Measurements from ENCODE around the gene KL.

The KL gene

DNA sequence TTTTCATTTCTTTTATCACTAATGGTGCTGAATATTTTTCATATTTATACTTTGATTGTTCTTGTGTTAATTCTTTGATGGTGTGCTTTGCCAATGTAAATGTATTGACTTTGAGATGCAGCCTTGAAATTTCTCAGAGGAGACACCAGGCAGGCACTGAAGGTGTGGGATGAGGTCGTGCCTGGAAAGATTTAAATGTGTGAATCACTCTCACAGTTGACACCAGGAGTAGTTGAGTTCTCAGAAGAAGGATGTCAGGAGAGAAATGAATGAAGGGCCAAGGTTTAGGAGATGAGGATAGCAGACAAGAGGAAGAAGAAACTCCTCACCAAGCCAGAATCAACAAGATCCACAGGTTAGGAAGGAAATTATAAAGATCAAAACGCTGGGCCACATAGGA lies 10.1 kb upstream of the KL start:
- no peak for DNase-seq

DNA sequence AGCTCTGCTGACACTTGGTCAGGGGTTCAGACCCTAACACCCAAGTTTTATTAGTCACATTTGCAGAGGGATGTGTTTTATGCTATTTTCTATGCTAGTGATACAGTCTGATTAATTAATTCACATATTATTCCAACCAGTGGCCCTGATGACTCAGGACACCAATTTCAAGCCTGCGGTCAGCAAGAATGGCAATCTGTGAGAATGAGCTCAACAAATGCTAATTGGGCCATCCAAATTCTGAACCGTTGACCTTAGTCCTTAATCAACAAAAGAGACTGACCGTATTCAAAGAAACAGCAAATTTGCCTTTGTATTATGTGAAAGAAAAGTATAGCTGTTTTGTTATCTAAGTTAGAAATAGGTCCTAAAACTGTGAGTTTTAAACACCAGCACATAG lies 9.6 kb upstream of the KL start:
- no peak for DNase-seq

DNA sequence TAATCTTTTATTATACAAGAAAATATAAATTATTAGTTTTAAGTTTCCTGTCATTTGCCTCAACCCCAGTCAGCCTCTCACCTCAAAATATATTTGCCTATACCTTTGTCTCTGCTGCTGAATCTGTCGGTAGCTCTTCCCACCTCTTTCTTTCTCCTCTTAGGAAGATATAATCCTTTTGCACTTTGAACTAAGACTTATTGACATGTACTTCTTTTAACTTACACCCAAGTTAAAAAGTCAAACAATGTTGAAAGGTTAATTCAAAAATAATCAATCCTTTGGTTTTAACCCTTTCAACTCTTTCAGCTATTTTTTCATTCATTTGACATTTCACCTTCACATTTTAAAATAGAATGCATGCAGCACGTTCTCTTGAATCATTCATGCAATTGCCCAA lies 9.0 kb upstream of the KL start:
- no peak for DNase-seq

DNA sequence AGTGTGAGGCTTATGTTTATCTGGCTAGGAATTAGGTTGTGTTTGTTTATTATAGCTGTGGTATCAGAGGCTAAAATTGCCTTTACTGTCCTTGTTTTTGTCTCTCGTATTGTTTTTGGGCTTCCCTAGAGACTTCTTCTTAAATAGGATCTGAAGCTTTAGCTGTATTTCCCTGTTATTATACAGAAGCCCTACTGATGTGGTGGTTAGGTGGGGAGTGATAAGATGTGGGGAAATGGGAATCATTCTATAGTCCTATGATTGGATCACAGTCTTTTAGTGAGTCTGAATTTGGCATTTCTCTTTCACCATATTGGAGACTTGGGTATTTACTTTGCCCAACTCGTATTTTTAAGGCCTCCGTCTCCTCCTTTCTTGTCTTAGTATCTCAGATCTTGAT lies 8.3 kb upstream of the KL start:
- DNase-seq = no peak

DNA sequence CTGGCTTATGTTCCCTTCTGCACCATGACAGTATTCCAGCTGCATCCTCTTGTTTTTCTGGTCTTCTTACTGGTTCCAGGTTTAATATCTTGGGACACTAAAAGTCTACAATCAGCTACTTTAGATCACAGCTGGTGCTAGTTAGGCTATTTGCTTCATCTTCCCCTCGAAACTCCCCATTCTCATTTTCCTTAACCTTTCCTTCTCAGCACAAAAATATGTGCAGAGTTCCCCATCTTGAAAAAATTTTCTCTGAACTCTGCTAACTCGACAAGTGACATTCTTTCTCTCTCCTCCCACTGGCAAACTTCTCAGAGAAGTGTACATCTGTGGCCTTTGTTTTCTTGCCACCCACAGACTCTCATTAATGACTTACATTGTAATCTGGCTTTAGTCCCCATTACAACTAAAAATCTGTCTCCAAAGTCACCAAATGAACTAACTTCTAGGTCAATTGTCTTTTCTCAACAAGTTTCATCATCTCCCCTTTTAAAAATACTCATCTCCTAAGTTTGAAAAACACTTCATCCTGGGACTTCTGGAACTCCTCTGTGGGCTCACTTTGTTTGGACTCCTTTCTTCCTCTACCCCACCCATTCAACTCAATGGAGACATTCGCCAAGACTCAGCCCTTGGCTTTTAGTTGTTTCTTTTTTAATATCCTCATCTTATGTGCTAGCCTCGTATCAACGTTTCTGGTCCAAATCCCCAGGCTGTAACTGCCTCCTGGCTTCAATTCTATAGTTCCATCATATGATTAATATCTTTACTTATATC lies 7.1 kb upstream of the KL start:
- no peak for DNase-seq

DNA sequence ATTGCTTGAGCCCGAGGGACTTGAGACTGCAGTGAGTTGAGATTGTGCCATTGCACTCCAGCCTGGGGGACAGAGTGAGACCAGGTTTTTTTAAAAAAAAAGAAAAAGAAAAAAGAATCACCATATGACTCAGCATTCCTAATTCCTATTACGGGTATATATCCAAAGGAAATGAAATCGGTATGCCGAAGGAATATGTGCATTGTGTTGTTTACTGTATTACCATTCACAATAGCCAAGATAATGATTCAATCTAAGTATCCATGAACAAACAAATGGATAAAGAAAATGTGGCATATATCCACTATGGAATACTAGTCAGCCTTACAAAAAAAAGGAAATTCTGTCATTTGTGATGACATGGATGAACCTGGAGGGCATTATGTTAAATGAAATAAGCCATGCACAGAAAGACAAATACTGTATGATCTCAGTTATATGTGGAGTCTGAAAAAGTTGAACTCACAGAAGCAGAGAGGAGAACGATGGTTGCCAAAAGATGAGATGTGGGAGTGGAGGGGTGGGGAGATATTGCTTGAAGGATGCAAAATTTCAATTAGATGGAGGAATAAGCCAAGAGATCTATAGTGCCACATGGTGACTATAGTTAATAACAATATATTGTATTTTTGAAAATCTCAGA lies 4.3 kb upstream of the KL start:
- DNase-seq = no peak

DNA sequence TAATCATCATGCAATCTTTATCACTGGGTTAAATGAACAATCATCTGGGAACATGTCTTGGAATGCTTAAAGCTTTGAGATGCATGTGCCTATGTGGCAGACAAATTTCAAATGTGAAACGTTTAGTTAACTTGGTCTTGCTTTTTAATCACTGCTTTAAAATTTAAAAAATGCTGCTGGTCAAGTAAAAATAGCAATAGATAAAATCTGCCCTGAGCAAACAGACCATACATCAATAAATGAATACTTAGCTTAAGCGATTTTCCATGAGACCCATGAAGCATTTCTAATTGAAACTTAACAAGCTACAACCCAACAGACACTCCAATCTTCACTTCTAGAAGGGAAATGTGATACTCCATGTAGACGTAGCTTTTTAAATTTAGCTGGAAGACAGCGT lies 1.9 kb upstream of the KL start:
- DNase-seq = no peak

DNA sequence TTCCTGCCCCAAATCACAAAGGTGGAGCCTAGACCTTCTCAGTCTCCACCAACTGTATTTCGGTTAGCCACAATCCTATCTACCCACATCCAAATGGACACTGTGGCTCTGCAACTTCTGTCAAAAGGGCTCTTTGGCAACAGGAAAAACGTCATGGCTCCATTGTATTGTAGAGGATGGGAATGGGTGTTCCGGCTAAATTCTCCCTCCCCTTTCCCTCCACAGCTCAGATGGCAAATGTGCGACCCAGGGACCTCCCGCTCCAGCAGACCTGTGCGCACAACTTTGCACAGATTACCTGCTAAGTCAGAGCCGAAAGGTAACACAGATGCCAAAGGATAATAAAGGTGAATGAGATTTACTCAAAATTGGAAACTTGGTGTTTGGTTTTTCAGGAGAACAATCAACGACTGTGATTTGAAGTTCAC lies 968 bp upstream of the KL start:
- DNase-seq = no peak

DNA sequence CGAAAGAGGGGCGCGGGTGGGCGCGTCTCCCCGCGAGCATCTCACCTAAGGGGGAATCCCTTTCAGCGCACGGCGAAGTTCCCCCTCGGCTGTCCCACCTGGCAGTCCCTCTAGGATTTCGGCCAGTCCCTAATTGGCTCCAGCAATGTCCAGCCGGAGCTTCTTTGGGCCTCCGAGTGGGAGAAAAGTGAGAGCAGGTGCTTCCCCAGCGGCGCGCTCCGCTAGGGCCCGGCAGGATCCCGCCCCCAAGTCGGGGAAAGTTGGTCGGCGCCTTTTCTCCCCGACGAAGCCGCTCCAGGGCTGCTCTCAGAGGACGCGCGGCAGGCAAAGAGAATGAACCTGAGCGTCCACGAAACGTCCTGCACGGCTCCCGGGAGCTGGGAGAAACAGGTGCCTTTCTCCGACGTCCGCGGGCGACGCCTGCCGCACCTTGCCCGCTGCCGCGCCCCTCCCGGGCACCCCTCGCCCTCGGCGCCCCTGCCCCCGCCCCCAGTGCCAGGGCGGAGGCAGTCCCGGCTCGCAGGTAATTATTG lies 366 bp upstream of the KL start:
- peak; percentile 34 for DNase-seq

DNA sequence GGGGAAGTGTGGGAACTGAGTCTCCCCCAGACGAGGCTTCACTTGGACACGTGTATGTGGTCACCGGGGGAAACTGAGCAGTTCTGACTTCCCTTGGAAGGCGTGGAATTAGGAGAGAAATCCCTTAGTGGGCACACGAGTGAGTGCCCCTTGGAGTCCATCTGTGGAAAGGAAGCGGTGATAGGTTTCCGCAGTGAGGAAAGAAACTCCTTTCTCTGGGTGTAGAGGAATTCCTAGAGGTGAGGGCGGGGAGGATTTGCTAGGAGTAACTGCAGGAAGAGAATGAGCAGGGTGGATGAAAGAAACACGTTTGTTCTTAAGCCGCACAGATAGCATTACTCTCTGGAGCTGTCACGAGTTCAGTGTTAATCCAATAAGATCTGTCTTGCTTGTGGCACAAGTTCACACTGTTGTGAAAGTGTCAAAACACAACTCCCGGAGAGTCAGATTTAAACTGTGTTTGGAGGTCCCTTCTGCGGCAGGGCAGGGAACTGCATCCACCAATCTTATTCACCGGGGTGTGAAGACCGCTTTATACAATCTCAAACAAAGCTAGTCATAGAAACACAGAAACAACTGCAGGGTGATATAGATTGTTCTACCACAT lies 1.2 kb downstream of the KL start:
- DNase-seq = peak; percentile 62

DNA sequence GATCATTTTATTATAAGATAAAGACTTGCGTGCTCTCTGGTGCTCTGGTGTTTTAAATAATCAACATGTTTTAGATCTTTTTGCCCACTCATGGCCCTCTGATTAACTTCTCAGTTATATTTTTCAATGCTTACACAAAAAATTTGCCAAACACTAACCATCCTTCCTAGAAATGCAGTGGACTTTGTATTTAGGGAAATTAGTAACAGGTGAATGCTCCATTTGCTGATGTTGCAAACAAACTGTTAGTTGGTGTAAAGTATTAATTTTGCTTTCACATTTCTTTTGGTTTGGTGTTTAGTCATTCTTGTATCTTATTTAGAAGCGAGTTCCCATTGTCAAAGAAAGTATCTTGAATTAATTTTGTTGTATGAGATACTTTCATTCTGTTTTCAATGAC lies 2.7 kb downstream of the KL start:
- DNase-seq = no peak

DNA sequence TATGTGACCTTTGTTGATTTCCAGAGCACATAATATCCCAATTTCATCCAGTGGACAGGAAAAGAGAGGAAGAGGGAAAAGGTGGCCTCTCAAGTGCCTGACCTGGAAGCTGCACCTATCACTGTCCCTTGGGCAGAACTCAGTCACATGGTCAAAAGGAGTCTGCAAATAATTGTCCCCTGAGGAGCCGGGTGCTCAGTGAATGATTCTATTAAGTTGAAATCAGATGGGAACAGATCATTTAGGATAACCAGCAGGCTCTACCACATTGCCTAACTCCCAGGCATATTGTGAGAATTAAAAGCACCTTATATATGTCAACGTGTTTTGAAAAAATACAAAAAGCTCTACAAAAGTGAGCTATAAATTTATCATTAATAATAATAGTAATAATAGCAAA lies 6.8 kb downstream of the KL start:
- DNase-seq = no peak

DNA sequence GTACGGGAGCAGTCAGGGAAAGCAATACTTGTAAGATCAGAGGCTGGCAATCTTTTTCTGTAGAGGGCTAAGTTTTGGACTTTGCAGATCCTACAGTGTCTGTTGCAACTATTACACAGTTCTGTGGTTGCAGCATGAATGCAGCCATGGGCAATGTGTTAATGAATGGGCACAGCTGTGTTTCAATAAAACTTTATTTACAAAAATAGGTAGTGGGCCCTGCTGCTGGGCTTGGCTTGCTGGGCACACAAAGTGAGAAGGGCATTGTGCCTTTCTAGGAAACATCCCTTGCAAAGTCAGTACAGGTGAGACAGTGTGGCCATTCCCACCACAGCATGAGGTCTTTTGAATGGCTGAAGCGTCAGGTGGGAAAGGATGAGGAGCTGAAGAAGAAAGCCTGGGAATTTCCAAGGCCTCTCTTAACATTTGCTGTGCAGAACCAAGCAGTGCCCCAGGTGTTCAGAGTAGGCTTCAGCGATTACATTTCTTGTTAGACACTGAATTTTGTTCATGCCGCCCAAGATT lies 9.1 kb downstream of the KL start:
- DNase-seq = no peak

DNA sequence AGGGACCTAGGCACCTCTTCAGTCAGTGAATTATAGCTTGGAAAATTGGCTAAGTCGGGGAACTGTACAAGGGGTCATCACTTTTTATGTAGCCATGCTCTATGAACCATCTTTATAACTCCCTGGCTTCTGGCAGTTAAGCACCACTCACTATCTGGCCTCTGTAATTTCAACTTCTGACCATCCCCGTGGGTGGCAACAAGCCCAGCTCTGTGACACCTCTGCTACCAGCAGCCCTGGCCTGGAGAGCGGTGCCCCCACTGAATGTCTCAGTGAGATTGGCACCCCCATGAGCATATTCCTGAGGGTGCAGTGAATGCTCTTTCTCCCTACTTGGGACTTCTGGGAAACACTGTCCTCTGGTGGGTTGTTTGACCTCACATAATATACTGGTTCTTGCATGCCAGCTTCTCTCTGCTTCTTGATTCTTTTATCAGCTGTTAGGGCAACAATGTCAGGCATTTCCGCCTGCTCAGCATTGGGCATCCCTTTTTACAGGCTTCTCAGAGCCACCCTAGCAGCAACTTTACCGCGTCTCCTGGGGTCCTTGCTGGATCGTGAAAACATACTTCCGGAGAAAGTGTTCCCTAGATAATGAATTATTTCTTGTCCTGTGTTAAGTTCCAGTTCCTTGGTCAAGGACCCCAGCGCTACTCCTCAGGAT lies 10.4 kb downstream of the KL start:
- no peak for DNase-seq

DNA sequence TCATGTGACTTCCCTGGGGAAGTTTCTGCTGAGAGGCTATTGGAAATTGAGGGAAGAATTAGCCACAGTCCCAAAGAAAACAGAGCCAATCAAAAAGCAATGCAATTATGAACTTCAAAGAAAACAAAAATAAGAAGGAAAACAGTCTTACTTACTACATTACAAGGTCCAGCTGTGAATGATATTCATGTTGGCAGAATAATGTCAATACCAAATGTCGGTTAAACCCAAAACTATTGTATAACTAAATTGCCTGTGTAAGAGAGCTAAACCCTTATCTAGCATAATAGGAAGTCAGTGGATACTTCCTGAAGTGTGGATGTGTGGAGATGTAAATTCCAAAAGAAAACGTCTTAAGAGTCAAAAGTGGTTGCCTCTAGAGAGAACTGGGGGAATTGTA lies 12.4 kb downstream of the KL start:
- no peak for DNase-seq

DNA sequence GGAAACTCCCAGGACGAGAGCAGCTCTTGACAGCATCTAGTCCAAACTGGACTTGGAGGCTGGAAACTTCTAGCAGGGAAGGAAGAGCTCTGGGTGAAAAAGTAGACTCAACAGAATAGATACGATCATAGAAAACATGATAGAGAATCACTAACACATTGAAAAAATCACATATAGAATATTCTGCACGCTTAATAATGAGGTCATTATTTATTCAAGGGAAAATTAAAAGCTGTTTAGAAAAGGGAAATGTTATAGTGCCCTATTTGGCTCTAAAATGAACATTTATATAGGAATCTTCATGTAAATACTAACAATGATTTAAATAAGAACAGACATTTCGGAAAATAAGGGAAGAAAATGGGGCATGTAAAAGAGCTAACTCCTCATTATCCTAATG lies 15.1 kb downstream of the KL start:
- no peak for DNase-seq

DNA sequence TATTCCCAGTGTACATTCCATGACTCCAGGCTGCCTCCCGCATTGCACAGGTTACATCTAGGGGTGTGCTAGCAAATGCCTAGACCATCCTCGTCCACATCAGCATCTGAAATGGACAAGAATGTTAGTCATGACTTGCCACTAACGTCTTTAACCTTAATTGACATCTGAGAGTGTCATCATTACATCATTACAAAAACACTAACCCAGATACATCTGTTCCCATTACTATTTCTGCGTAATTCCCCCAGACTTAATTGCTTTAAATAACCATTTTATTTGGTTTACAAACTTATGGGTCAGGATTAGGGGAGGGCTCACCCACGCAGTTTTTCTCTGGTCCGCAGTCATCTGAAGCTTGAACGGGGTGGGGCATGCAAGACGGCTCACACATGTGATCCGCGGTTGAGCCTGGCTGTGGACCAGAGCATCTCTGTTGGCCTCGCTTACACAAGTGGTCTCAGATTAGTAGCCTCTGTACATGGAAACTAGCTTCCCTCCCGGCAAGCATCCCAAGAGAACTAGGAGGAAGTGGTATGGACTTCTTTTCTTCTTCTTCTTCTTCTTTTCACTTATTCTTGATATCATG lies 15.9 kb downstream of the KL start:
- DNase-seq = no peak

DNA sequence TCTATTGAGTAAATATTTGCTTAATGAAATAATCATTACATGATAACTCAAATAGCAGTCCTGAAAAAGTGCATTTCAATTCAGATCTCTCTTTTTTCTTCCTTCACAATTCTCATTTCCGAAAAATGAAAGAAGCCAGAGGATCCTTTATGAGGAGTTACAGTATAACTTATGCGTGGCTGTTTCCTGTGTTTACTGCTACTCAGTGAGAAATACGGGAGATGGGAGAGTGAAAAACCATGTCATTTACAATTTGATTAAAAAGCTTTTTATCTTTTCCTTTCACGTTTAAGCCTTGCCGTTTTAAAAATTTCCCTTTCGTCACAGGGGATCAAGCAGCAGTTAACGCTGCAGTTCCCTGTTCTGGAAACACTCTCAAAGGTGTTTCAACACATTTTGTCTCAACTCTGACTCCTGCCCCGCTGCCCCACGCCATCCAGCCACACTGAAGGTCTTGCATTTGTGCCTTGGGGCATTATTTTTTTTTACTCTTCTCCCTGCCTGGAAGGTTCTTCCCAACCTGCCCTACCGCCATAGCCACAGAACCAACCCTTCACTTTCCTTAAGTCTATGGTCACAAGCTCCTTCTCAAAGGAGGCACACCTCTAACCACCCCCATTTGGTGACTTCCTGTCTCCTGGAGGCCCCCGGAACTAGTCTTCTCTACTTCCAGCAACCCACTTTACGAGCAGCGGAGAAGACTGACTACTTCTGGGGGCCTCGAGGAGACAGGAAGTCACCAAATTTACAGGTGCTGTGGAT lies 17.0 kb downstream of the KL start:
- DNase-seq = peak; percentile 45

DNA sequence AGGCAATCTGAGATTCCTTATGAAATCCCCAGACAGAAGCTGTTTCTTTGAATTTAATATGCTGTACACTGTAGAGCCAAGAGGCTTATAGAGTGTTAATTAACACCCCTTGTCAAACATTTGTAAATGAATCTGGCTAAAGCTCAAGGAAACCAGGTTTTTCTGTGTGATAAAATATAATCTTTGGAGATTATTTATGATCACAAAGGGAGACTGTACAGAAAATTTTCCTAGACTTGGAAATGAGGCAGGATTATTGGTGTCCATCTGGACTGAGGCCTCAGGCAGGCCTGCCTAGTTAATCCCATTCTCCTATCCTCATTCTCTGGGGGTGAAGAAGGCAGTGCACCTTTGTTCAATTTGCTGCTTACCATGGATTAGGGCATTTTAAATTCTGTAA lies 17.8 kb downstream of the KL start:
- DNase-seq = no peak

DNA sequence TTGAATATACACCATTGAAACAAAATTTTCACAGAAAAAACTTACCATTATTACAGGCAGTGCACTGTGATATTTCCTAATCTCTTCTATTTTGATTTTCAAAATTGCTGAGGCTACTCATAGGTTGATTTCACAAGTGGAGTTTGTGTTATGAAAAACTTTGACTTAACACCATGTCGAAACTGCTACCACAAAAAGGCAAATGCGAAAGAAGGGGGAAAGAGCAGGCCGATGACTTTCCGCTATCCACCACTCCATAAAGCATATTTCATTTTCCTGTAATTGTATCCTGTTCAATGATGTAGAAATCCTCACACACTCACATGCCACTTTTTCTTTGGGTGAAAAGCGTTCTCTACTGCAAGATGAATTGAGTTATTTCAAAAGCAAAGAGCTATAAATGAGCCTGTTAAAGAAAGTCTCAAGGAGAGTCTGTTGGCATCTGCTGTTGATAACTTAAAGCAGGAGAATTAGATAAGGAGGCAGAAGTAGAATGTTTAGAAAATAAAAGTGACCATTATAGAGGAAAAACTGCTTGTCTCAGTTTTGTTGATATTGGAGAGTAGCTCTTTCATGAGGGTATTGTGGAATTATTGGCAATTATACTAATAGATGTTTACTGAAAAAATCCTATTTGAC lies 18.8 kb downstream of the KL start:
- no peak for DNase-seq

DNA sequence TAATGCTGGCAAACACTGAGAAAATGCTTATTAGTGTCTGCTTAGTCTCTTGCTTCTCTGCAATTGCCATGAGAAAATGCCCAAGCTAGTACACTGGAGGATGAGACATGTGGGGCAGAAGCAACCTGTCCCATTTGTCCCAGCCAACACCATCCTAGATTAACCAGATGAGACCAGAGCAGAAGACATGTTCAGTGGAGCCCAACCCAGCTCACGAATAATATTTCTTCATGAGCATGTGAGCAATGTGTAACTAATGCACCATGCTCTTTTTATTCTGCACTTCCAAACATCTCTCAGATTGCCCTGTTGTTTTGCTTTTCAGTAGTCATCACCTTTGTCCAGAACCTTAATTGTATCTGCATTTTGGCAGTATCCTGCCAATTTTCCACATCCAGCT lies 21.4 kb downstream of the KL start:
- DNase-seq = no peak

DNA sequence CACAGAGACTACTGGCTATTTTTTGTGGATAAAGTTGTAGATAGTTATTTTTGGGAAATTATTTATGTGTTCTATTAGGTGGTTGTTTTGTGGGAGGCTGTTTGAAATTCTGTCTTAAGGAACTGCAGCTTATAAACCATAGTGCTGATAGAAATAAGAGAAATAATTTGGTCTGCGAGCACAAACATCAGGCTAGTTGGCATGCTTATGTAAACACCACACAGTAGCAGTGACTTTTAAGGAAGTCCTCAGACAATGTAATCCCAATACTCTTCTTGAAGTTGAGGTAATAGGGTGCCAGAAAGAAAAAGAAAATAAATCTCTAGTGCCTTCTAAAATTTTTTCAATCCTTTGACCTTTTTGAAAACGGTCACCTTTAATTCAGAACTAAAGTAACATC lies 23.9 kb downstream of the KL start:
- DNase-seq = no peak
